Gastrocnemius medialis (tissue), 4 donors: ENCODE measurements around the gene NRM. TPM values are rescaled to one million over a fixed set of nuclear protein-coding genes. Genes with fewer than 3 reads are reported as not detected.
A peak's percentile ranks its signal among the peaks of the same experiment; 100 is the strongest.

ENCODE experiments used
- ATAC-seq, 2 donors: fragments of 150-250 bp; one replicate each; pipeline ENCODE4 v1.9.1; 2016
- DNase-seq, 2 donors: peaks; one replicate each; pipeline ENCODE4 v3.0.0-alpha.2; 2019
- H3K27ac ChIP-seq, 4 donors: fragments of 200-600 bp; sonication (generic); 1 replicate in 1 of 4; 2 replicates in 3 of 4; pipeline ENCODE4 v1.5.1; 2016 to 2018; ENCODE audit warnings: mild to moderate bottlenecking in 2 of 4, moderate library complexity in 1 of 4
- H3K27me3 ChIP-seq, 3 donors: fragments of 200-600 bp; sonication (generic) in 2 of 3; 1 replicate in 1 of 3; 2 replicates in 2 of 3; pipeline versions ENCODE4 v1.5.1 to v1.6.0; 2016 to 2019; ENCODE audit warnings: mild to moderate bottlenecking in 1 of 3, moderate library complexity in 1 of 3
- H3K36me3 ChIP-seq, 2 donors: fragments of 200-600 bp; sonication (generic) in 1 of 2; one replicate each; pipeline ENCODE4 v1.5.1; 2017 to 2018
- H3K4me1 ChIP-seq, 2 donors: fragments of 200-600 bp; sonication (generic) in 1 of 2; one replicate each; pipeline ENCODE4 v1.5.1; 2016 to 2017; ENCODE audit warnings: mild to moderate bottlenecking in 2 of 2
- H3K4me3 ChIP-seq, 4 donors: fragments of 200-600 bp; sonication (generic) in 3 of 4; 1 replicate in 1 of 4; 2 replicates in 3 of 4; pipeline ENCODE4 v1.5.1; 2016 to 2019; ENCODE audit warnings: mild to moderate bottlenecking in 2 of 4
- H3K9me3 ChIP-seq, 3 donors: fragments of 200-600 bp; sonication (generic) in 2 of 3; 1 replicate in 1 of 3; 2 replicates in 2 of 3; pipeline ENCODE4 v1.5.1; 2016 to 2019
- POLR2A ChIP-seq, 2 donors: fragments of 450-650 bp; IDR thresholded peaks; one replicate each; pipeline ENCODE4 v1.6.1; 2017; ENCODE audit warnings: antibody characterized with exemption in 2 of 2, mild to moderate bottlenecking in 2 of 2, moderate library complexity in 2 of 2
- in situ Hi-C, 4 donors: fragments of 200-750 bp; cut with MboI; loops; one replicate each; pipeline versions ENCODE4 v1.15.0 to v1.8.0; 2017; ENCODE audit warnings: low sequenced_read_pairs in 4 of 4
- intact Hi-C: fragments of 100-400 bp; cut with DNase I; formaldehyde crosslinking; loops from one replicate; pipeline ENCODE4 v1.15.1; 2023; ENCODE audit warnings: low total_unique reads
- total RNA-seq, 4 donors: library from RNA; depleted of rRNA; stranded (reverse); fragments of >200 nt; gene quantifications; one replicate each; pipeline versions ENCODE4 v1.1.0 to v1.2.3, GENCODE V29; 2016
- TF ChIP-seq, protein P1 (sequence below), 5 experiments: fragments of 450-650 bp in 3 of 5; fragments of 200-600 bp in 2 of 5; sonication (generic) in 2 of 5; IDR thresholded peaks in 4 of 5; conservative IDR thresholded peaks in 1 of 5; 1 replicate in 4 of 5; 2 replicates in 1 of 5; pipeline ENCODE4 v1.5.1; 2016 to 2019; ENCODE audit warnings: antibody characterized with exemption in 5 of 5, mild to moderate bottlenecking in 3 of 5, moderate library complexity in 3 of 5

Gene NRM
- total RNA-seq, 4 donors from 2014 or later: 0.32 to 2.0 (median 1.4) TPM

DNA sequence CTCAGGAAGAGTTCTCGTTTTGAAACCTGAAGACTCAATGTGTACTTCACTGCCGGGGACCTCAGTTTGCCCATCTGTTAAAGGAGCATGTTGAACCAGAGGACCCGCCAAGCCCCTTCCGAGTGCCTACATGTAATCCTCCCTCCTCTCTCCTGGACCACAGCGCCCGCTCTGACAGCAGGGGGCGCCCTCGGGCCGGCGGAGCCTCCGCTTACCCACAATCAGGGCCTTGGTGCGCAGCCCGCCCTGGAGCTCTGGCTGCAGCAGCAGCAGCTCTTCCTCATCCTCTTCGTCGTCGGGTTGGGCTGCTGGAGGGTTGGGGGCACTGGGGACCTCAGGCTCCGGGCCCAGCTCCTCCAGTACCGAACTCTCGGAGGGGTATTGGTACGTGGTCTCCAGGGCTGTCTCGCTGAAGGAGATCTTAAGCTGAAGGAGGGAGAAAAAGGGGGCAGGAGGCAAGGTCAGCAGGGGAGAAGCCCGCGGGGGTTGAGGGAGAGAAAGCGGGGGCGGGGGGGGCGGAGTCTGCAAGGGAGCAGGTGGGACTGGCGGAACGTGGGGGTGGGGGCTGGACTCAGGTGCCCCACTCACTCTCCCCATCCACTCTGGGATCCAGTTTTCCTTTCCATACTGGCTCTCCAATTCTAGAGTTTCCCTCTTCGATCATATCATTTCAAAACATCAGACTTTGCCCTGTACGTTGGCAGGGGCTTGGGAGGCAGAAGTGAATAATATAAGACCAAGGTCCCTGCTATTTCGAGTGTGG lies 11.6 kb downstream of the NRM start:
- TF ChIP-seq, protein P1, sequence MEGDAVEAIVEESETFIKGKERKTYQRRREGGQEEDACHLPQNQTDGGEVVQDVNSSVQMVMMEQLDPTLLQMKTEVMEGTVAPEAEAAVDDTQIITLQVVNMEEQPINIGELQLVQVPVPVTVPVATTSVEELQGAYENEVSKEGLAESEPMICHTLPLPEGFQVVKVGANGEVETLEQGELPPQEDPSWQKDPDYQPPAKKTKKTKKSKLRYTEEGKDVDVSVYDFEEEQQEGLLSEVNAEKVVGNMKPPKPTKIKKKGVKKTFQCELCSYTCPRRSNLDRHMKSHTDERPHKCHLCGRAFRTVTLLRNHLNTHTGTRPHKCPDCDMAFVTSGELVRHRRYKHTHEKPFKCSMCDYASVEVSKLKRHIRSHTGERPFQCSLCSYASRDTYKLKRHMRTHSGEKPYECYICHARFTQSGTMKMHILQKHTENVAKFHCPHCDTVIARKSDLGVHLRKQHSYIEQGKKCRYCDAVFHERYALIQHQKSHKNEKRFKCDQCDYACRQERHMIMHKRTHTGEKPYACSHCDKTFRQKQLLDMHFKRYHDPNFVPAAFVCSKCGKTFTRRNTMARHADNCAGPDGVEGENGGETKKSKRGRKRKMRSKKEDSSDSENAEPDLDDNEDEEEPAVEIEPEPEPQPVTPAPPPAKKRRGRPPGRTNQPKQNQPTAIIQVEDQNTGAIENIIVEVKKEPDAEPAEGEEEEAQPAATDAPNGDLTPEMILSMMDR (IDR thresholded peaks at IDR 0.05 in 4 of 5, conservative IDR thresholded peaks at IDR 0.05 in 1 of 5): peak; percentile 94 to 98 (median 98)
- TF ChIP-seq POLR2A (IDR thresholded peaks at IDR 0.05): no peak
- peak overlapping the region in 3 of 4 donors; percentile 25 to 51 (median 38) for H3K27ac ChIP-seq
- peaks cover 0 to 28% of the 10 kb centered on the region in 2 donors for H3K36me3 ChIP-seq
- in situ Hi-C loops (loop anchor here in 1 of 4 donors (5.0 kb wide), 1 partner anchor 43 kb away; the partner anchor contains the start of gene TUBB), intact Hi-C loops (loop anchor here (1.0 to 5.0 kb wide), 2 partner anchors 43 to 408 kb away; no protein-coding TSS in a partner anchor)
- no peaks in the 10 kb centered on the region for H3K9me3 ChIP-seq
- peaks cover 15 to 18% of the 10 kb centered on the region in 2 donors for H3K4me1 ChIP-seq
- no peaks in the 10 kb centered on the region for H3K27me3 ChIP-seq
- peak; percentile 68 to 79 for DNase-seq
- ATAC-seq: peak; percentile 76 to 83
- H3K4me3 ChIP-seq: peak overlapping the region in 1 of 4 donors; percentile 7

DNA sequence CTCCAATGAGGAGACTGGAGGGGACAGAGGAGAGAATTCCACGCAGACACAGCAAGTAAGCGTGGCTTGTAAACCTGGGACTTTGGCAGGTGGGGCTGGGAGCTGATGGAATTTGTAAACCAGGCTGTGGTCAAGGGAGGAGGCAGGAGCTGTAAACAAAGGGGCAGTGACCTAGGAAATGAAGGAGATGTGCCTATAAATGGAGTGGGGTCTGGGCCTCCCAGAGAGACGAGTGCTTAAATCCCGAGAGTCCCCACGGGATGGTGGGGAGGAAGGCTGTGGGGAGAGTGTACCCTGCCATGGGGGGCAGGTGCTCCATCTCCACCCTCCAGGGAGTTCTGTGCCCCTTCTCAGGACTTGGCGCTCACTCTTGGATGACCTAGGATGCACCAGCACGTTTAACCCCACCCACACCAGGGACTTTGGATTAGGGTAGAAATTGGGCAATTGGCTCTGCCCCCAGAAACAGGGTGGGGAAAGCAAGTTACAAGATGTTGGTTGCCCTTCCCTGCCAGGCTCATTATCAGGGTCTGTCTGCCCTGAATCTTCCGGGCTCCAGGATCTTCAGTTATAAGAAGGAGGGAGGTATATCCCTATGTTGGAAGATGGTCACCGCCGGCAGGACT lies 14.0 kb downstream of the NRM start:
- intact Hi-C loops: loop anchor here (5.0 kb wide), 1 partner anchor 411 kb away; no protein-coding TSS in a partner anchor
- no peaks in the 10 kb centered on the region for H3K9me3 ChIP-seq
- in situ Hi-C loops: loop anchor here in 1 of 4 donors (5.0 kb wide), 1 partner anchor 46 kb away; the partner anchor contains the start of gene TUBB
- peaks cover 0 to 28% of the 10 kb centered on the region in 2 donors for H3K36me3 ChIP-seq
- no peaks in the 10 kb centered on the region for H3K27me3 ChIP-seq
- no peak overlapping the region for H3K27ac ChIP-seq
- TF ChIP-seq, protein P1 (IDR thresholded peaks at IDR 0.05 in 4 of 5, conservative IDR thresholded peaks at IDR 0.05 in 1 of 5): no peak
- DNase-seq (no peak), ATAC-seq (no peak)
- H3K4me1 ChIP-seq: peaks cover 22% of the 10 kb centered on the region in 2 donors
- H3K4me3 ChIP-seq: no peak overlapping the region

DNA sequence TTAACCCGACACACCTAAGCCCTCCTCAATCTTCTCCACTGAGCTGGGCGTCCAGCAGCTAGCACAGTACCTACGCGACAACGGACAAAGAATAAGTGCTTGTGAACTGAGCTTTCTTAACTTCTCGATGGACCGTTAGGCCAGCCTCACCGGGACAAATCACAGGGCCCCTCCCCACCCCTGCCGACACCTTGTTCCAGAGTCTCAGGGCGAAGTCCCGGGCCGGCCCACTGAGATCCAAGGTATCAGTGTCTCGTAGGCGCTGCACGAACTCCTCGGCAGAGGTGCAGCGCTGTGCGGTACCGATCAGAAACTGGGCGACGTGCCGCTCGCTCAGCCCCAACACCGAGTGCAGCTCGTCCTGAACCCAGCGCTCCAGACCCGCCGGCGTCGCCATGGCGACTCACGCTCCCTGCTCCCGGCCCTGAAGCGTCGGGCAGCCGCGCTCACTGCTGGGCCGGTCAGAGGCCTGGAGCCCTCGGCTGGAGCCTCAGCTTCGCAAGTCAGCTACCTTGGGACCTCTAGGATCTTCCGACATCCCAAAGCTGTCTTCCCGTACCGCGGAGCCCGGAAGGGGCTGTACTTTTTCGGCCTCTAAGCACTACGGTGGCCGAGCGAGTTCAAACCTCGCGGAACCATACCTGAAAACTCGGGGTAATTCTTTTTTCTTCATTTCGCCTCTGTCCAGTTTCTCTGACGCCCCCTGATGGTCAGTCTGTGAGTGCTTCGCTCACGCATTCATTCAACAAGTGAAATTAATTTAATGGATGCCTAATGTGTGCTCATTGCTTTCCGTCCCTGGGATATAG lies 18.1 kb downstream of the NRM start, which contains the start of gene DHX16:
TSS of gene DHX16 (minus strand) at position 562 of the 809 bp plus-strand sequence. CDS start at position 397, 165 bp downstream.
- no peaks in the 10 kb centered on the region for H3K9me3 ChIP-seq
- ATAC-seq (peak; percentile 90 to 94), DNase-seq (peak; percentile 91 to 96)
- intact Hi-C loops: loop anchor here (1.0 to 5.0 kb wide), 6 partner anchors 18 to 240 kb away; partner anchors contain the start of genes C6orf136, HLA-E, MRPS18B and NRM
- H3K4me3 ChIP-seq: peak within 1 kb of the TSS; percentile 78 to 95 (median 91)
- TF ChIP-seq, protein P1 (IDR thresholded peaks at IDR 0.05 in 4 of 5, conservative IDR thresholded peaks at IDR 0.05 in 1 of 5): peak; percentile 65 to 89 (median 86)
- TF ChIP-seq POLR2A (IDR thresholded peaks at IDR 0.05): peak in 1 of 2 donors; percentile 30
- in situ Hi-C loops: loop anchor here in 1 of 4 donors (25.0 kb wide), 1 partner anchor 415 kb away; no protein-coding TSS in a partner anchor
- peaks cover 15 to 18% of the 10 kb centered on the region in 2 donors for H3K4me1 ChIP-seq
- H3K27ac ChIP-seq: peak within 1 kb of the TSS; percentile 78 to 88 (median 82)
- peaks cover 0 to 46% of the 10 kb centered on the region in 2 donors for H3K36me3 ChIP-seq
- no peaks in the 10 kb centered on the region for H3K27me3 ChIP-seq
